HG03354 (cell line): ENCODE results near the gene CCNK.

Source experiments
- ATAC-seq: cut with Tn5 transposase; IDR thresholded peaks from one replicate; pipeline ENCODE4 v1.9.1; 2021; ENCODE audit warnings: mild to moderate bottlenecking; ENCODE audit not compliant: unreplicated experiment, poor library complexity, severe bottlenecking

Gene CCNK

GRCh38 chr14:99546234-99546879, 65.1 kb downstream of the CCNK start:
- ATAC-seq: no peak

GRCh38 chr14:99548255-99548654, 67.0 kb downstream of the CCNK start:
- no peak for ATAC-seq

GRCh38 chr14:99548871-99549515, 67.8 kb downstream of the CCNK start:
- no peak for ATAC-seq

- ATAC-seq: no peak
Observed at GRCh38 chr14:99549684-99550083, 68.5 kb downstream of the CCNK start.

GRCh38 chr14:99550387-99550992, 69.3 kb downstream of the CCNK start:
- ATAC-seq: no peak

- ATAC-seq: no peak
Observed at GRCh38 chr14:99551034-99551922, 70.1 kb downstream of the CCNK start.

GRCh38 chr14:99552021-99552553, 70.9 kb downstream of the CCNK start:
- no peak for ATAC-seq

- no peak for ATAC-seq
Observed at GRCh38 chr14:99552572-99553216, 71.5 kb downstream of the CCNK start.

GRCh38 chr14:99554184-99554583, 73.0 kb downstream of the CCNK start:
- no peak for ATAC-seq

- ATAC-seq: no peak
Observed at GRCh38 chr14:99554757-99555531, 73.7 kb downstream of the CCNK start.

GRCh38 chr14:99556134-99556791, 75.1 kb downstream of the CCNK start:
- no peak for ATAC-seq

GRCh38 chr14:99559286-99559990, 78.2 kb downstream of the CCNK start:
- ATAC-seq: no peak

- ATAC-seq: no peak
Observed at GRCh38 chr14:99560403-99560802, 79.2 kb downstream of the CCNK start.

GRCh38 chr14:99560922-99561683, 79.9 kb downstream of the CCNK start:
- no peak for ATAC-seq

GRCh38 chr14:99561864-99562263, 80.7 kb downstream of the CCNK start:
- no peak for ATAC-seq
